Measurements from ENCODE around the gene ALDH1A2. TPM values are rescaled to one million over a fixed set of nuclear protein-coding genes. Genes with fewer than 3 reads are reported as not detected.
"Not testable (repeated sequence)": the region's sequence is repeated elsewhere in the genome, so short reads cannot be mapped to it uniquely, and the experiment has no call there.

ALDH1A2 gene
- total RNA-seq, result 2.9 and 5.9 TPM in 2 replicates
- polyA plus RNA-seq (2012), result 4.0 TPM

GRCh38 chr15:58065445-58066041 is at the start of gene ALDH1A2:
ALDH1A2 (minus strand) TSS chr15:58065711; CDS start chr15:58065650, 61 bp downstream.
- no peak for DNase-seq (ENCODE audit: low read depth)

GRCh38 chr15:58114812-58115211 is 49.3 kb upstream of the ALDH1A2 start:
- no peak for DNase-seq (ENCODE audit: low read depth)

- DNase-seq (ENCODE audit: low read depth), result no peak
Measured at GRCh38 chr15:58114388-58114787, 48.9 kb upstream of the ALDH1A2 start.

GRCh38 chr15:58113358-58113757 is 47.8 kb upstream of the ALDH1A2 start:
- DNase-seq (ENCODE audit: low read depth), result peak; percentile 4

- DNase-seq (ENCODE audit: low read depth), result no peak
Measured at GRCh38 chr15:58111718-58112104, 46.2 kb upstream of the ALDH1A2 start.

GRCh38 chr15:58110999-58111717 is 45.6 kb upstream of the ALDH1A2 start:
- DNase-seq (ENCODE audit: low read depth), result peak; percentile 3

GRCh38 chr15:58109419-58109818 is 43.9 kb upstream of the ALDH1A2 start:
- no peak for DNase-seq (ENCODE audit: low read depth)

GRCh38 chr15:58108117-58108516 is 42.6 kb upstream of the ALDH1A2 start:
- DNase-seq (ENCODE audit: low read depth), result no peak

GRCh38 chr15:58103482-58103881 is 38.0 kb upstream of the ALDH1A2 start:
- DNase-seq (ENCODE audit: low read depth), result no peak

- DNase-seq (ENCODE audit: low read depth), result no peak
Measured at GRCh38 chr15:58096529-58097084, 31.1 kb upstream of the ALDH1A2 start.

GRCh38 chr15:58095415-58095814 is 29.9 kb upstream of the ALDH1A2 start:
- DNase-seq (ENCODE audit: low read depth), result no peak

GRCh38 chr15:58087871-58088270 is 22.4 kb upstream of the ALDH1A2 start:
- DNase-seq (ENCODE audit: low read depth), result no peak

GRCh38 chr15:58086491-58086890 is 21.0 kb upstream of the ALDH1A2 start:
- no peak for DNase-seq (ENCODE audit: low read depth)

- DNase-seq (ENCODE audit: low read depth), result no peak
Measured at GRCh38 chr15:58083526-58083925, 18.0 kb upstream of the ALDH1A2 start.

- DNase-seq (ENCODE audit: low read depth), result no peak
Measured at GRCh38 chr15:58081891-58082290, 16.4 kb upstream of the ALDH1A2 start.

- DNase-seq (ENCODE audit: low read depth), result no peak
Measured at GRCh38 chr15:58081456-58081855, 15.9 kb upstream of the ALDH1A2 start.

GRCh38 chr15:58080959-58081358 is 15.4 kb upstream of the ALDH1A2 start:
- DNase-seq (ENCODE audit: low read depth), result not testable (repeated sequence)

GRCh38 chr15:58080398-58080797 is 14.9 kb upstream of the ALDH1A2 start:
- no peak for DNase-seq (ENCODE audit: low read depth)

GRCh38 chr15:58078591-58078990 is 13.1 kb upstream of the ALDH1A2 start:
- peak; percentile 52 for DNase-seq (ENCODE audit: low read depth)

- no peak for DNase-seq (ENCODE audit: low read depth)
Measured at GRCh38 chr15:58077427-58077826, 11.9 kb upstream of the ALDH1A2 start.

GRCh38 chr15:58074452-58074851 is 8.9 kb upstream of the ALDH1A2 start:
- DNase-seq (ENCODE audit: low read depth), result no peak

GRCh38 chr15:58070801-58071418 is 5.4 kb upstream of the ALDH1A2 start:
- peak; percentile 73 for DNase-seq (ENCODE audit: low read depth)
